GM21619 (cell line): Measurements from ENCODE around the gene CYSLTR2.
"Not testable (repeated sequence)": the region's sequence is repeated elsewhere in the genome, so short reads cannot be mapped to it uniquely, and the experiment has no call there.

Experiments
- ATAC-seq: cut with Tn5 transposase; IDR thresholded peaks from one replicate; pipeline ENCODE4 v1.9.1; 2021; ENCODE audit not compliant: unreplicated experiment

CYSLTR2 gene

DNA sequence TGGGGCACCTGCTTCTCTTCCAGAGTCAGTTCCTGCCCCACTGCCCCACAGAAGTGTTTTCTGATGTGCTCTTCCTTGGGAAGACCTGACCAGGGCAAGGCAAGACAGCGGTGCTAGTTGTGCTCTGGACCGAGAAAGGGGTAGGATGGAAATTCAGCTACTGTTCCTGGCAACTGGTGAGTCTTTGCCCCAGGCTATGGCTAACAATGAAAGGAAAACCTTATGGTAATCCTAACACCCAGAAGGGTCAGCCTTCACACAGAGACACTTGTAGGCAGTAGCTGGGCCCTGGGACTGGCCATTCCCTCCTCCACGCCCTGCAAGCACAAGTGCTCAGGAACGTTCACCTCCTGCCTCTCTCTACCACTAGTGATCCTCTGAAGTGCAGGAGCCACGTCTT, 9.6 kb upstream of the CYSLTR2 start:
- no peak for ATAC-seq

GRCh38 chr13:48644951-48645350, 8.8 kb upstream of the CYSLTR2 start:
- no peak for ATAC-seq

DNA sequence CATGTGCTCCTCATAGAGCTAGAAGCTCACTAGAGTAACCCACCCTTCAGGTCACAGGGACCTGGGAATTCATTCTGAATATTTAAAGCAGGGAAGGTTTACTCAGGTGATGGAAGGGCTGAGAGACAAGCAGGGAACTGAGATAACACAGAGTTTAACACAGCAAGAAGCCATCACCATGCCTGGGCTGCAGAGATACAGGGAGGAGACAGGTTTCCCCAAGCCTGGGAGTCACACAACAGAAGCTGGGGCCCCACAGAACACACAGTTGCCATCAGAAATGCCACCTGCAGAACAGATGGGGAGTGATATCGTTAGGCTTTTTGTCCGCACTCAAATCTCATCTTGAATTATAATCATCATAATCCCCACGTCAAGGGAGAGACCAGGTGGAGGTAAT, 7.9 kb upstream of the CYSLTR2 start:
- ATAC-seq, result no peak

DNA sequence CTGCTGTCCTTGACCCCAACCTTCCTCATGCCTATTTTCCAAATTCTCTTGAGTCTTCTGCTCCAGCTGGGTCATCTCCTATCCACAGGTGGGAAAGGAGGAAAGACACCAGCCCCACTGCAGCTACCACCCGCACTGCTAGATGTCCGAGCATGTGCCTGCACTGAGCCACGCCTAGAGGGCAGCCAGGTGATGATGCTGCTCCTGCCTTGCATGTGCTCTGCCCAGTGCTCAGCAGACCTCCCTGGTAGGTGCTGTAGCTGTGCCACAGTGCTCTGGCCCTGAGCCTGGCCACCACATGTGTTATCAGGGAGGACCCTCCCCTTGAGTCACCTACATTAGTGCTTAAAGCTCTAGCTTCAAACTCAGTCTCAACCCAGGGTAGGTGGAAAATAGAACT, 6.9 kb upstream of the CYSLTR2 start:
- no peak for ATAC-seq

- ATAC-seq, result no peak
Observed at GRCh38 chr13:48647625-48648024, 6.1 kb upstream of the CYSLTR2 start.

GRCh38 chr13:48648446-48648845, 5.3 kb upstream of the CYSLTR2 start:
- ATAC-seq, result no peak

DNA sequence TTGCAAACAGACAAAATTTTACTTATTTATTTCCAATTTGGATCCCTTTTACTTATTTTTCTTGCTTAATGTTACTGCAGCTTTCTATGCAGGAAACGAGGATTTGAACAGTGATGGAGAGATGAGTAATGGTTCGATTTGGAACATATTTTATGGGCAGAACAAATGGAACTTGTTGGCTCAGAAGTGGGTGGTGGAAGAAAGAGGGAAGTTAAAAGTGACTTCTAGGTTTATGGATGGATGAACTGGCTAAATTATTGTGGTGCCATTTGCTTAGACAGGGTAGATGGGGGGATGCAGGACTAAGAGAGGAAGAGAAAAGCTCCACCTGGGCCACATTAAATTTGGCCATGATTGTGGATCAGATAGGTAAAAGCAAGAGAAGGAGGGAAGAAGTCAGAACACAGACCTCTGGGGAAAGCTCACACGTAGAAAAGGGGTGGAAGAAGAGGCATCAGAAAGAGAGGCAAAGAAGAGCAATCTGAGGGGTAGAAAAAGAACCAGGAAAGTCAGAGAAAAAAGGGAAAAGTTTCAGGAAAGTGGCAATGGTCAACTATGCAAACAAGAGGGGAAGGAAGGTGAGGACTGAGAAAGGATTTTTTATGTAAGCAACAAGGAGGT, 768 bp upstream of the CYSLTR2 start:
- no peak for ATAC-seq

GRCh38 chr13:48654511-48654910, 782 bp downstream of the CYSLTR2 start:
- no peak for ATAC-seq

DNA sequence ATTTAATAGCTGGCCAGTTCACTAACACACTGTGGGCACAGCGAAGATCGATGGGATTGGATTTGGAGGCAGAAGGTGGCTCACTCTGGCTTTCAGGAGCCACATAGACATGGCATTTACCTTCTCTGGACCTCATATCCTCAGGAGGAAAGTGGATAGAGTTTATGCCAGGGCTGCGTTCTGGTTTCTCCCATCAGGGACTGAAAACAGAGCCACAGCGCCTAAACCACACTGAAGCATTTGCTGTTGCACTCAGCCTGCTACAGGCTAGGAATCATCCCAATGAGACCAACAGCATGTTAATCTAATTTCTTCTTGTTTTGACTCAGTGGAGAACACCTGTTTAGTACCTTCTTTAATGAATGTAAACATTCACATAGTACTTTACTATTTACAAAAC, 1.6 kb downstream of the CYSLTR2 start:
- no peak for ATAC-seq

DNA sequence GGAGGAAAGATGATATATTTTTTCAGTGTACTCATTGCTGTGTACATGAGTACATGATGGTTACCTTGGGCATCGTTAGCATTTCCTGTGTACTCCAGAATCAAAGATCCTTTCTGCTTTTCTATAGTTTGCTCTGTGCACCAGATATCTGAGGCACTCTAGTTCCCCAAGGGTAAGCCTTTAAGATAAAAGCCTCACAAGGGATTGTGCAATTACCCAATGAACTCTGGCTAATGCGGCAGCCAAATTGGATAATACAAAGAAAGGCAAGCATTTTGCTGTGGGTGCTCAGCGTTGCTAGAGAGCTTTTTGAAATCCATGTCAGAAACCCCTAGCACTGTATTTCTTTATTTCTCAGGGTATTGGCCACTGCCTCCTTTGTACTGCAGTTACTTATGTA, 2.9 kb downstream of the CYSLTR2 start:
- ATAC-seq, result no peak

DNA sequence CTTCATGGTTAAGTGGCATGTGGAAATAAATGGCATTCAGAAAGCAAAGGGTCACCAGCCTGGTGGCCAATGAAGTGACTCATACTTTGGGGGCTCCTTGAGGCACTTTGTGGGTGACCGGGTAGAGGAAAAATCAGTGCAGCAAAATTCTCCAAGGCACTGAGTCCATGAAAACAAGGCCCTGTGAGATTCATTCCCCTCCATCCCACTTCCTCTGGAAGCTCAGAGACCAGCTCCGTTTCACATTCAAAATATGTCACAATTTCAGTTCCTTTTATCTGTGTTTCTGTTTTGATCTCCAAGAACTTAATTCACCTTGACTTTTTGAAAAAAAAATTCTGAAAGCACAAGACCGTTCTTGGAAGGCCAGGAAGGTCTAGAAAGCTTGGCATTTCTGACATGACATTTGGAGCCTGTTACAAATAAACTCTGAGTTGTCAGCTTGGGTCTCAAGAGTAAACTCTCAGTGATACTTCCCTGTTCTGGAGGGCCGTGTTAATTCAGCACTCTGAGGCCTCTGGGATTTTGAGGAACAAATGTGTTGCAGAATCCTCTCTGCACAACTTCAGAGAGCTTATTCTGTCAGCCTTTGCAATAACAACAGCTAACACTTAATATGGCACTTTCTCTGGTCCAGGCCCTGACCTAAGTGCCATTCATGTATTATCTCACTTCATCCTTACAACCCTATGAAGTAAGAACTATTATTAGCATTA, 6.8 kb downstream of the CYSLTR2 start:
- peak; percentile 53 for ATAC-seq

DNA sequence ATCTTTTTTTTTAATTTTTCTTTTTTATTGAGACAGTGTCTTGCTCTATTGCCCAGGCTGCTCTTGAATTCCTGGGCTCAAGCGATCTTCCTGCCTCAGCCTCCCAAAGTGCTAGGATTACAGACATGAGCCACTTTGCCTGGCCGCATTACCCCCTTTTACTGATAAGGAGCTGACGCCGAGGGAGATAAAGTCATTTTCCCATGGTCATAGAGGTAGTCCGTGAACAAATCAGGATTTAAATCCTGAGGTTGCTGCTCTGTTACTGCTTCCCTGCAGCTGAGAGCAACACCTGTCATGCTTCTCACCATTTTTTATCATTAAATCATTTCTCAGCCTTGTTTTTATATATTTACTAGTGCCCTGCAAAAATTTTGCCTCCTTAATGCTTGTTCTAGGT, 7.4 kb downstream of the CYSLTR2 start:
- no peak for ATAC-seq

DNA sequence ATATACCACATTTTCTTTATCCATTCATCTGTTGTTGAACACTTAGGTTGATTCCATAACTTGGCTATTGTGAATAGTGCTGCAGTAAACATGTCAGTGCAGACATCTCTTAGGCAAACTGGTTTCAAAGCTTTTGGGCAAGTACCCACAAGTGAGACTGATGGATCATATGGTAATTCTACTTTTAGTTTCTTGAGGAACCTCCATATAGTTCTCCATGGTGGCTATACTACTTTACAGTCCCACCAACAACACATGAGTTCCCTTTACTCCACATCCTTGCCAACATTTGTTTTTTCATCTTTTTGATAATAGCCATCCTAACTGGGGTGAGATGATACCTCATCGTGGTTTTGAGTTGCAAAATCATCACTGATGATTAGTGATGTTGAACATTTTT, 8.5 kb downstream of the CYSLTR2 start:
- ATAC-seq, result no peak

DNA sequence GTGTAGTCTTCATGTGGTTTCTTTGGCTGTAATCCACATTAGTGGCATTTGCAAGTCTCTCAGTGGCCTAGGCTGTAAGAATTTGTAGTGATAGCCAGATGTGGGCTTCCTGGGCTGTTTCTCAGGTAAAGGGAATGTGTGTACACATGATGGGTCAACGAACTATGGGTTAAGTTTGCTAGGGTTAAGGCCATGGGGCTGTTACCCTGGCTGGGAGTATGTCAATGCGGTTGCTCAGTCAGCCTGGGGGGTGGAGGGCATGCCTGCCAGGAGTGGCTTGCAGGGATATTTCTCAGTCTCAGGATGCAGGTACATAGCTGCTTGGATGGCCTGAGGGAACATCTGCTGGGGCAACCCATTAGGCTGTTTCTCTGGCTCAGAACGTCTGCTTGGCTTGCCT, 13.4 kb downstream of the CYSLTR2 start:
- ATAC-seq, result no peak

DNA sequence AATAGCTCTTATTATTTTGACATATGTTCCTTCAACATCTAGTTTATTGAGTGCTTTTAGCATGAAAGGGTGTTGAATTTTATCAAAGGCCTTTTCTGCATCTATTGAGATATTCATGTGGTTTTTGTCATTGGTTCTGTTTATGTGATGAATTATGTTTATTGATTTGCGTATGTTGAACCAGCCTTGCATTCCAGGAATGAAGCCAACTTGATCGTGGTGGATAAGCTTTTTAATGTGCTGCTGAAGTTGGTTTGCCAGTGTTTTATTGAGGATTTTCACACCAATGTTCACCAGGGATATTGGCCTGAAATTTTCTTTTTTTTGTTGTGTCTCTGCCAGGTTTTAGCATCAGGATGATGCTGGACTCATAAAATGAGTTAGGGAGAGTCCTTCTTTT, 17.7 kb downstream of the CYSLTR2 start:
- ATAC-seq, result not testable (repeated sequence)

DNA sequence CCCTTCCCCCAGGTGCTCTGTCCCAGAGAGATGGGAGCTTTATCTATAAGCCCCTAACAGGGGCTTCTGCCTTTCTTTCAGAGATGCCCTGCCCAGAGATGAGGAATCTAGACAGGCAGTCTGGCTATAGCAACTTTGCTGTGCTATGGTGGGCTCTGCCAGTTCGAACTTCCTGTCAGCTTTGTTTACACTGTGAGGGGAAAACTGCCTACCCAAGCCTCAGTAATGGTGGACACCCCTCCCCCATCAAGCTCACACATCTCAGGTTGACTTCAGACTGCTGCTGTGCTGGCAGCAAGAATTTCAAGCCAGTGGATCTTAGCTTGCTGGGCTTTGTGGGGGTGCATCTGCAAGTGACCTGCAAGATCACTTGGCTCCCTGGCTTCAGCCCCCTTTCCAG, 21.5 kb downstream of the CYSLTR2 start:
- ATAC-seq, result no peak

DNA sequence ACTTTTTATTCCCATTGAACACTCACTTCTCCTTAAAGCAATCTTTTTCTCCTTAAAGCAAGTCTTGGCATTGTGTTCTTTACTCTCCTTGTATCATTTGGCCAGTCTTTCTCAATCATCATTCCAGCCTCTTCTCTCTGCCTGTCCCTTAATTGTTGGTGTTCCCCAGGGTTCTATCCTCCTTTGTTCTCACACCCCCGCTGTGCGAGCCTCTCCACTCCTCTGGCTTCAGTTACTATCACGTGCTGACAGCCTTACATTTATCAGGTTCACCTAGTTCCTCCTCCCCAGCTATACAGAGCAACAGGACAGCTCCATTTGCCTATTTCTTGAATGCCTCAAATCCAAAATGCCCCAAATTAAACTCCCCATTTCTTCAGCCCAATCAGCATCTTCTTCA, 24.6 kb downstream of the CYSLTR2 start:
- ATAC-seq, result no peak

DNA sequence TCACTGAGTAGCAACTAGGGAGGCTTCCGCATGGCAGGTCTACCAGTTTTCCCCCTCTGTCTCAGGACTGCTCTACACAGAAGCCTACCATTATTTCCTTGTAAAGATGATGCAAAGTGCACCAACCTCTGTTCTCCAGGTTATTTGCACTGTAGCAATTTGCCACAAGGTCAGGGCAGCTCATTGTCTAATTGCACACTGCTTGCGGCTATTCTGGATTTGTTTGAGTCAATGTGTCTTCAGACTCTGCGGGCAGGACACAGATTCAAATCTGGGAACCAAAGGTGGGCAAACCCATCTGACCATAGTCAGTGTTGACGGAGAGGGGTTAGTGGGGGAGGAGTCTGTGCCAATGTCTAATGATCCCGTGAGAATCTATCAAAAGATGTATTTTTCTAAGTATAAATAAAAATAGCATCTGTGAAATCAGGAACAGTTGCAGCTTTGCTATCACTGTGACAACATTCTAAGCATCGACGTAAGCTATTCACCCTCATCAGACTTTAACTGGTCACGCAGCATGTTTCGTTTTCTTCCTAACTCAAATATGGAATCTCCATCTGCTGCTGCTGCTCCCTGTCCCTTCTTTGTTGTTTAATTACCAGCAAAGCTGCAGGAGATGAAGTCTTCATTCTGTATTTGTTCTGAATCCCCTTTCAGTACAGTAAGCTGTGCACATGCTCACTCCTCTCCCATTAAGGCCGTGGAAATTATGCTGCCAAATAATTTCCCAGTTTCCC, 26.4 kb downstream of the CYSLTR2 start:
- ATAC-seq, result no peak

DNA sequence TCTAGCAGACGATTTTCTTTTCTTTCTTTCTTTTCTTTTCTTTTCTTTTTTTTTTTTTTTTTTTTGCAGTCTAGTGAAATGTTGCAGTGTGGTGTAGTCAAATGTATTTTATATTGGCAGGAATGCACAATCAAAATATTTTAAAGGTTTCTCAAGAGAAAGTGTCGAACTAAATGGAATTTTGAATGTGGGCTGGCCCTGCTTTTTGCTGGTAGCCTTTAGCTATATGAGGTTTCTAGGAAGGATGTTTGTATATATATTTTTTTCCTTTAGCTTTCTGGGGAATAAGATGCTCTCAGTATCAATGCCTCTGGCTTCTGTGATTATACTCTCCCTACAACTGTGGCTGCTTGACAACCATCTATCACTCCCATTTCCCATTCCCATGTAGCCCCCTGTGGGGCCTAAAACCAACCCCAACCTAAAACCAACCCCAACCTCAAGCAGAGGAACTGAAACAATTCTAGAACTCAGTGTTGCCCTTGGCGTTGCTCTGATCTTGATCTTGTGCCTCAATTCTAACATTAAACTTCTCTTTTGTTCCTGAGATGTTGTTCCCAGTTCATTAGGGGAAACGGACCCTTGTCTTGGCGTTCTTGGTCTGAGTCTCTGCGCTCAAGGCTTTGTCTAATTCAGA, 27.1 kb downstream of the CYSLTR2 start:
- no peak for ATAC-seq

DNA sequence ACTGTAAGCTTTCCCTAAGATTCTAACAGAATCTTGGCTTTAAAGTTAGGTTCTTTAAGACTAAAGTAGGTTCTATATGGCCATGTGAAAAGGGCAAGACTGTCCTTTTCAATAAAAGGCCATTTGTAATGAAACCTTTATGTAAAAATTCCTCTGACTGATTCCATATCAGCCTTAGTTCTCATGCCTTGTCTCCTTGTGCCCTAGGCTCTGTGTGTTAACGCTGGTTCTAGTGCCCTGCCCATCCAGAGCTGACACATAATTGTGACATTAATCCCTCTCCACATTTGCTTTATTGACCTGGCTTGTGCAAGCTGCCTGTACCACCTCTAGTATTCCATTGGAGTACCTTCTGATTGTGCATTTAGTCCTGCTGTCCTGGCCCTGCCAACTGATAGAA, 28.2 kb downstream of the CYSLTR2 start:
- no peak for ATAC-seq

DNA sequence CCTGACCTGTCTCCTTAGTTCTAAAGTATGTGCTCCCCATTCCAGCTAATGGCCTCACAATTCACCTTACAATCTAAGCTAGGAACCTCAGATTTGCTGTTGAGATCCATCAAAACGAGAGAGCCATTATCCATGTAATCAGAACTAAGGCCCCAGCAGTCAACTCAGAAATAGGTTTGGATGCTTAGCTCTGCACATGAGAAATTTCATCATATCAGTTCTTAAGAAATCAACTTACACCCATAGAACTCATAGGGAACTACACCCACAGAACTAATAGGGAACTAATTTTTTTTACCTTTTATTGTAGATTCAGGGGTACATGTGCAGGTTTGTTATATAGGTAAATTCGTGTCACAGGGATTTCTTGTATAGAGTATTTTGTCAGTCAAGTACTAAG, 28.7 kb downstream of the CYSLTR2 start:
- ATAC-seq, result no peak
